Uterus (tissue), 3 donors: Measurements from ENCODE around the gene RMP24.
A peak's percentile ranks its signal among the peaks of the same experiment; 100 is the strongest.

Experiments used
- DNase-seq, 2 donors: peaks; one replicate each; pipeline ENCODE4 v3.0.0-alpha.2; 2019 to 2020
- H3K27ac ChIP-seq, 2 donors: fragments of 200-600 bp; sonication (generic); 1 replicate in 1 of 2; 2 replicates in 1 of 2; pipeline ENCODE4 v1.5.1; 2016 to 2018
- H3K27me3 ChIP-seq, 2 donors: fragments of 200-600 bp; sonication (generic); one replicate each; pipeline ENCODE4 v1.5.1; 2018 to 2019; ENCODE audit warnings: control low read depth in 1 of 2
- H3K36me3 ChIP-seq, 2 donors: fragments of 200-600 bp; sonication (generic); one replicate each; pipeline ENCODE4 v1.5.1; 2019; ENCODE audit warnings: control low read depth in 1 of 2
- H3K4me1 ChIP-seq, 2 donors: fragments of 200-600 bp; sonication (generic); one replicate each; pipeline ENCODE4 v1.5.1; 2018 to 2019; ENCODE audit warnings: control low read depth in 1 of 2
- H3K4me3 ChIP-seq, 2 donors: fragments of 200-600 bp; sonication (generic); 1 replicate in 1 of 2; 2 replicates in 1 of 2; pipeline ENCODE4 v1.5.1; 2018 to 2019; ENCODE audit warnings: mild to moderate bottlenecking in 1 of 2
- H3K9me3 ChIP-seq, 2 donors: fragments of 200-600 bp; sonication (generic); one replicate each; pipeline ENCODE4 v1.5.1; 2019; ENCODE audit warnings: control low read depth in 1 of 2
- POLR2A ChIP-seq, 2 donors: fragments of 450-650 bp; IDR thresholded peaks; one replicate each; pipeline ENCODE4 v1.6.1; 2016; ENCODE audit warnings: antibody characterized with exemption in 2 of 2, mild to moderate bottlenecking in 1 of 2, moderate library complexity in 1 of 2
- intact Hi-C: fragments of 100-400 bp; cut with DNase I; formaldehyde crosslinking; loops from one replicate; pipeline ENCODE4 v1.15.1; 2023; ENCODE audit warnings: low total_unique reads
- TF ChIP-seq, protein P1 (sequence below), 4 experiments: fragments of 200-600 bp in 2 of 4; fragments of 450-650 bp in 2 of 4; sonication (generic) in 2 of 4; IDR thresholded peaks; one replicate each; pipeline ENCODE4 v1.5.1; 2016 to 2019; ENCODE audit warnings: antibody characterized with exemption in 4 of 4, mild to moderate bottlenecking in 2 of 4, moderate library complexity in 1 of 4
- donor health status: DM: yes; HTN: yes; CAD: no.

Gene RMP24

DNA sequence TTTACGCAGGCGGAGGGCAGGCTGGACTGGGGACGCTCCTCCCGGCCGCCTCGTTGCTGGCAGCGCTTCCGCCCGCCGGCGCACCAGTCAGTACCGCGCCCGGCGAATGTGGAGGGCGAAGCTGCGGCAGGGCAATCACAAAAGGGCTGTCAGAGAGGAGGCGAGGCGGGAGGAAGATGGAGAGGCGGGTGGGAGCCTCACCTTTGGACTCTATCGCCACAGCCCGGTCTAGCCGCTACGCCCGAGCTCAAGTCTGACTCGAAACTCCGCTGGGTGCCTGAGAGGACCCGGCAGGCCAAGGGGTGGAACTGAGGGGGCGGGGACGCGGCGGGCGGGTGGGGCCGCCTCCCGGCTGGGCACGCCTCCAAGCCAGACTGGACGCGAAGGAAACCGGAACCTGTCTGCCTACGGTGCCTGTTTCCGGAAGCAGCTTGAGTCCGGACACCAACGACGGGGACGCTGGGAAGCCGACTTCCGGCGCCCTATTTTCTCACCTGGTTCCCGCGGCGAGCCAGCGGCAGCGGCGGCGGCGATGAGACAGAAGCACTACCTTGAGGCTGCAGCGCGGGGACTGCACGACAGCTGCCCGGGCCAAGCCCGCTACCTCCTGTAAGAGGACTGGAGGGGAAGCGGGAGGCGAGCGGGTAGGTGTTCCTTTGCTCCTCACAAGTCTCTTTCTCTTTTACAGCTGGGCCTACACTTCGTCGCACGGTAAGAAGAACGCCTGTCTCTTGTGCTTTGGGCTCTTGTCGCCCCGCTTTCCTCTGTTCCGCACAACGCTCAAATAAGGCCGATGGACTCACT is at the start of gene RMP24:
TSS of gene RMP24 (plus strand) at position 483 of the 804 bp plus-strand sequence.
- Histone ChIP-seq H3K36me3 (no peaks in the 10 kb centered on the region), H3K27me3 (no peaks in the 10 kb centered on the region), H3K9me3 (no peaks in the 10 kb centered on the region), H3K4me3 (peak within 1 kb of the TSS; percentile 86 to 94), H3K4me1 (peaks cover 3 to 8% of the 10 kb centered on the region in 2 donors), H3K27ac (peak within 1 kb of the TSS; percentile 82 to 87)
- DNase-seq = peak; percentile 92 to 93
- intact Hi-C loops = no loop called here
- peak; percentile 12 to 43 for TF ChIP-seq POLR2A (IDR thresholded peaks at IDR 0.05)
- TF ChIP-seq, protein P1, sequence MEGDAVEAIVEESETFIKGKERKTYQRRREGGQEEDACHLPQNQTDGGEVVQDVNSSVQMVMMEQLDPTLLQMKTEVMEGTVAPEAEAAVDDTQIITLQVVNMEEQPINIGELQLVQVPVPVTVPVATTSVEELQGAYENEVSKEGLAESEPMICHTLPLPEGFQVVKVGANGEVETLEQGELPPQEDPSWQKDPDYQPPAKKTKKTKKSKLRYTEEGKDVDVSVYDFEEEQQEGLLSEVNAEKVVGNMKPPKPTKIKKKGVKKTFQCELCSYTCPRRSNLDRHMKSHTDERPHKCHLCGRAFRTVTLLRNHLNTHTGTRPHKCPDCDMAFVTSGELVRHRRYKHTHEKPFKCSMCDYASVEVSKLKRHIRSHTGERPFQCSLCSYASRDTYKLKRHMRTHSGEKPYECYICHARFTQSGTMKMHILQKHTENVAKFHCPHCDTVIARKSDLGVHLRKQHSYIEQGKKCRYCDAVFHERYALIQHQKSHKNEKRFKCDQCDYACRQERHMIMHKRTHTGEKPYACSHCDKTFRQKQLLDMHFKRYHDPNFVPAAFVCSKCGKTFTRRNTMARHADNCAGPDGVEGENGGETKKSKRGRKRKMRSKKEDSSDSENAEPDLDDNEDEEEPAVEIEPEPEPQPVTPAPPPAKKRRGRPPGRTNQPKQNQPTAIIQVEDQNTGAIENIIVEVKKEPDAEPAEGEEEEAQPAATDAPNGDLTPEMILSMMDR (IDR thresholded peaks at IDR 0.05) = peak in 2 of 4 experiments; percentile 8 to 22

DNA sequence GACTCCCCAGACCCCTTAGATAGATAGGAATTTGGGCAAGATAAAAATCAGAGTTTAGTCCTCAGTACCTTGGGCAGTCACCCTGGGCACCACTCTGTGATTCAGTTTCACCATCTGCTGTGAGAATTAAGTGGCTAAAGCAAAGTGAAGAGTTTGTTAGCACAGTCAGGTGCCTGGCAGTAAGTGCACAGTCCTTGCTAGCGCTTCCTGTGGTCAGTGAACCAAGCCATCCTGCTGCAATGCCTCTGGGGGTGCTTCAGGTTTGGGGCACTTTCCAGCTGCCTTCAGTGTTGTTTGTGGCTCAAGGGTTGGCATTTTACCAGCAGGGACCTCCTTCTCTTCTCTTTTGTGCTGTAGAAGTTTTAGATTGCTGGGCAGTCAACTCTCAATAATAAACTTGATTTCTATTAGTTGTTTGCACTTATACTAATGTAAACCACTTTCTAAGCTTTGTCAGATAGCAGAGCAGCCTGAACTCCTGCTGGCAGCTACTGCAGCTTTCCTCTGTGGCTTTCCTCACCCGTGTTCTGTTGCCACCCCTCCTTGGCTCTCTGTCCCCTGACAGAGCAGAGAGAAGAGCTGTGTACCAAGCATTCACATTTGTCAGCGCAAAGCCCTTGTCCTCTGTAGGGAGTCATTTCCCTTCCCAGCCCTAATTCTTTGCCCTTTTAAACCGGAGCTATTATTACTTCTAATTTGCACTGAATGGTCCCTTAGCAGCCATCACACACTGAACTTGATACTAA is 48.4 kb upstream of the RMP24 start:
- intact Hi-C loops = no loop called here
- no peak overlapping the region for H3K27ac ChIP-seq
- TF ChIP-seq, protein P1 (IDR thresholded peaks at IDR 0.05) = no peak
- no peak for TF ChIP-seq POLR2A (IDR thresholded peaks at IDR 0.05)
- no peaks in the 10 kb centered on the region for H3K27me3 ChIP-seq
- DNase-seq = no peak
- H3K36me3 ChIP-seq = no peaks in the 10 kb centered on the region
- H3K4me1 ChIP-seq = no peaks in the 10 kb centered on the region
- no peak overlapping the region for H3K4me3 ChIP-seq
- H3K9me3 ChIP-seq = no peaks in the 10 kb centered on the region

DNA sequence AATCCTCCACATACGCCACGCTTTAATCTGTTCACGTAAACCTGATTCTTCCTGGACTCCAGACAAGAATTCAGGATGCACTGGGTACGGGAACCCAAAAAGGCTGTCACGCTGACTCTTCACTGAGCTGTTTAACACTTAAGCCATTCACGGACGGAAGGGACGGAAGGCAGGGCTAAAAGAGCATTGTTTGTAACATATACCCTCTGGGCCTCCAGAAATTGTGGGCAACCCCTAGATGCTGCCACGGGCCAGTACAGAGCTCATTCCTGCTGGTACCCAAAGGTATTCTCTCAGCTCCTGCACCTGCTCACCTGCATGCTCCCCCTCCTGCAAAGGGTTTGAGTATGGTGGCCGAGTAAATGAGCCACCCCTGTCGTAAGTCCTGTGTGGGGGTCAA is 45.6 kb upstream of the RMP24 start:
- H3K36me3 ChIP-seq = no peaks in the 10 kb centered on the region
- no peak overlapping the region for H3K27ac ChIP-seq
- intact Hi-C loops = no loop called here
- no peak for TF ChIP-seq POLR2A (IDR thresholded peaks at IDR 0.05)
- TF ChIP-seq, protein P1 (IDR thresholded peaks at IDR 0.05) = no peak
- no peaks in the 10 kb centered on the region for H3K9me3 ChIP-seq
- DNase-seq = no peak
- H3K4me1 ChIP-seq = no peaks in the 10 kb centered on the region
- no peak overlapping the region for H3K4me3 ChIP-seq
- H3K27me3 ChIP-seq = no peaks in the 10 kb centered on the region

DNA sequence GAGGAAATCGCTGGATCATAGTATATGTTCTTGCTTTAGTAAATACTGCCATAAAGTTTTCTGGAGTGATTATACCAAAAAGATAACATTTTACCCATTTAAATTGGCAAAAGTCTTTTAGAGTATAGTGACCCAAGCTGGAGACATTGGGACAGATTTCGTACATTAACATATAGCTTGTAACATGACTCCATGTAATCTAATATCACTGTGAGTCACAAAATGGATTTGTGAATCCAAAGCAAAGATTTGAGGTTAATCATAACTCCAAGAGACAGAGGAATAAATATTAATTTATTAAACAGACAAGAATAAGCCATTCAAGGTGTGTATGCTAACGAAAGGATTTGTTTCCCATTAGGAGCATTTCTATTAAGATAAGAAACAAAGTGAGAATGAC is 45.0 kb upstream of the RMP24 start:
- H3K4me1 ChIP-seq = no peaks in the 10 kb centered on the region
- no peaks in the 10 kb centered on the region for H3K9me3 ChIP-seq
- H3K4me3 ChIP-seq = no peak overlapping the region
- intact Hi-C loops = no loop called here
- TF ChIP-seq, protein P1 (IDR thresholded peaks at IDR 0.05) = no peak
- TF ChIP-seq POLR2A (IDR thresholded peaks at IDR 0.05) = no peak
- H3K27ac ChIP-seq = no peak overlapping the region
- H3K36me3 ChIP-seq = no peaks in the 10 kb centered on the region
- DNase-seq = no peak
- H3K27me3 ChIP-seq = no peaks in the 10 kb centered on the region

DNA sequence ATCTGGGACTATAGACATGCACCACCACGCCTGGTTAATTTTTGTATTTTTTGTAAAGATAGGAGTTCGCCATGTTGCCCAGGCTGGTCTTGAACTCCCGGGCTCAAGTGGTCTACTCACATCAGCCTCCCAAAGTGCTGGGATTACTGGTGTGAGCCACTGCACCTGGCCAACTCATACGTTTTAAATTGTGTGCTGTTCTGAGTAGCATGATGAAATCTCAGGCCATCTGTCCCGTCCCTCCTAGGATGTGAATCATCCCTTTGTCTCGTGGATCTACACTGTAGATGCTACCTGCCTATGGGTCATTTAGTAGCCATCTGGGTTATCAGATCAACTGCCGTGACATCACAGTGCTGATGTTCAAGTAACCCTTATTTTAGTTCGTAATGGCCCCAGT is 38.5 kb upstream of the RMP24 start:
- Histone ChIP-seq H3K27ac (no peak overlapping the region), H3K4me1 (no peaks in the 10 kb centered on the region), H3K36me3 (no peaks in the 10 kb centered on the region), H3K27me3 (no peaks in the 10 kb centered on the region), H3K4me3 (no peak overlapping the region), H3K9me3 (no peaks in the 10 kb centered on the region)
- no peak for TF ChIP-seq POLR2A (IDR thresholded peaks at IDR 0.05)
- TF ChIP-seq, protein P1 (IDR thresholded peaks at IDR 0.05) = no peak
- intact Hi-C loops = no loop called here
- DNase-seq = no peak
